Suprapubic skin (tissue), 4 donors: ENCODE data around the gene TOR4A. TPM values are rescaled to one million over a fixed set of nuclear protein-coding genes. Genes with fewer than 3 reads are reported as not detected.

Experiments
- DNase-seq, 2 donors: peaks; one replicate each; pipeline ENCODE4 v3.0.0-alpha.2; 2019; ENCODE audit warnings: low spot score in 2 of 2
- H3K27ac ChIP-seq: fragments of 200-600 bp; sonication (generic); one replicate; pipeline ENCODE4 v1.5.1; 2019
- H3K27me3 ChIP-seq: fragments of 200-600 bp; sonication (generic); one replicate; pipeline ENCODE4 v1.5.1; 2019
- H3K36me3 ChIP-seq: fragments of 200-600 bp; sonication (generic); one replicate; pipeline ENCODE4 v1.5.1; 2019
- H3K4me1 ChIP-seq: fragments of 200-600 bp; sonication (generic); one replicate; pipeline ENCODE4 v1.5.1; 2019
- H3K4me3 ChIP-seq: fragments of 200-600 bp; sonication (generic); one replicate; pipeline ENCODE4 v1.5.1; 2019; ENCODE audit warnings: mild to moderate bottlenecking
- H3K9me3 ChIP-seq: fragments of 200-600 bp; sonication (generic); one replicate; pipeline ENCODE4 v1.5.1; 2019
- CTCF ChIP-seq, 2 donors: fragments of 200-600 bp in 1 of 2; fragments of 450-650 bp in 1 of 2; sonication (generic) in 1 of 2; IDR thresholded peaks; one replicate each; pipeline ENCODE4 v1.5.1; 2016 to 2019; ENCODE audit warnings: antibody characterized with exemption in 2 of 2, mild to moderate bottlenecking in 1 of 2, moderate library complexity in 1 of 2
- EP300 ChIP-seq: sonication (generic); formaldehyde crosslinking; IDR thresholded peaks from one replicate; pipeline ENCODE4 v1.6.1; 2017; ENCODE audit warnings: antibody characterized with exemption
- POLR2A ChIP-seq, 2 donors: fragments of 450-650 bp; IDR thresholded peaks; one replicate each; pipeline ENCODE4 v1.6.1; 2017; ENCODE audit warnings: antibody characterized with exemption in 2 of 2, mild to moderate bottlenecking in 2 of 2, moderate library complexity in 2 of 2
- POLR2AphosphoS5 ChIP-seq, 3 donors: sonication (generic); formaldehyde crosslinking; IDR thresholded peaks; one replicate each; pipeline ENCODE4 v1.6.1; 2017; ENCODE audit warnings: antibody characterized with exemption in 3 of 3
- WGBS: methylation state at CpG from one replicate; pipeline ENCODE4 v1.1.5; 2018; 5-methylcytosine and 5-hydroxymethylcytosine counted together
- total RNA-seq, 4 donors: library from RNA; depleted of rRNA; stranded (reverse); fragments of >200 nt; gene quantifications; one replicate each; pipeline ENCODE4 v1.1.0, GENCODE V29; 2016

The TOR4A gene
- total RNA-seq, 4 donors from 2014 or later = 3.5 to 9.2 (median 4.4) TPM

DNA sequence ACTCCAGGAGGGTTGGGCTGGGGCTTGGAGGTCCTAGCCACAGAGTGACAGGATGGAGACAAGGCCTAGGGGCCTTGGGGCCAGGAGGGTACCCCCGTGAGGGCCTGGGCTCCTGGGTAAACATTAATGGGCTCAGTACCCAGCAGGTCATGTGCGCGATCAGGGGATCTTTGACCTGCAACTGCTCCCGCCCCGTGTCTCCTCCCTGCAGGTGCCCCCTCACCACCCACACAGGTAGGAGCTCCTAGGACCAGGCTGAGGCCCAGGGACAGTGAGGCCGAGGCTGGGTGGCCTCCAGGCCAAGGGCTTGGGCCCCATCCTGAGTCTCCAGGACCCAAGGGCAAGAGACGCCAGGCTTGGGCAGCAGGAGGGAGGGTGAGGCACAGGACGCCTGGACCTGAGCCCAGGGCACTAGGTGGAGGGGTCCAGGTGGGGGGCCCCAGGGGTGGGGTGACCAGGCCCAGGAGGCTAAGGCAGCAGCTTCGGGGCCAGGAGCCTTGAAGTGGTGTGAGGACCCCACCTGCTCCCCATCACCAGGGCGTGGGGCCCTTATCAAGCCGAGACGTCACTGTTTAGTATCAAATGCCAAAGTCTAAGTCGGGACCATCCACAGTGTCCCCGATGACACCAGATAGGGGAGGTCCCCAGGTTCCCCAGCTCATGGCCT lies 46.7 kb upstream of the TOR4A start, which contains the start of gene SLC34A3:
Gene SLC34A3 (plus strand): TSS at position 197 of the 667 bp plus-strand sequence. CDS start 802 bp downstream, outside the sequence.
- Histone ChIP-seq H3K4me1 (peaks cover 21% of the 10 kb centered on the region), H3K27ac (no peak within 1 kb of the TSS), H3K9me3 (no peaks in the 10 kb centered on the region), H3K4me3 (no peak within 1 kb of the TSS), H3K36me3 (no peaks in the 10 kb centered on the region), H3K27me3 (peaks cover 78% of the 10 kb centered on the region)
- DNase-seq = no peak
- WGBS = no CpG with 5 or more reads among the region's 14 CpGs
- TF ChIP-seq EP300 (no peak), CTCF (IDR thresholded peaks at IDR 0.05) (no peak), POLR2A (IDR thresholded peaks at IDR 0.05) (no peak), POLR2AphosphoS5 (IDR thresholded peaks at IDR 0.05) (no peak)

DNA sequence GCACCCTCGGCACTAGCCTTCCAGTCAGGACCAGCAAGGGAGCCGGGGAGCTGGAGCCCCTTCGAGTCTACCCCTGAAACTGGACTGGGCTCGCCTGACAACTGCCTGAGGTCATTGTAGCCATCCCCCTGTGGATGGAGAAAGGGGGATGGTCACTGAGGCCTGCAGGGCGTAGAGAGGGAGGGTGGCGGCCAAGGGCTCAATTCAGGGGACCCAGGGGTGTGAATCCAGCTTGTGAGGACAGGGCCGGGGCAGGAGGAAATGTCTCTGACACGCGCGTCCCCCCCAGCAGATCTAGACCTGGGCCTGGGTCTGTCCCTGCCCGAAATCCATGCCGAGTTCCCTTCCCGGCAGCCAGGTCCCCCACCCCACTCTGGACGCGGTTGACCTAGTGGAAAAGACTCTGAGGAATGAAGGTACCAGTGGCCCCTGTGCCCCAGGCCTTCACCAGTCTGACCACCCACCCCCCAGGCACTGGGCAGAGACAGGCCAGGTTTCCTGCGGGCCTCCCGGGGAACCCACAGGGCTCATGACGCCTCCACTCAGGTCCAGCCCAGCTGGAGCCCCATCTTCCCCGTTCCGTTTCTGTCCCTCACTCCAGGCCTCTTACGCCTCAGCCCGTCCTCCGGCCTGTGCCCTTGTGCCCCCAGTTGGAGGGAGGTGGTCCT lies 46.0 kb upstream of the TOR4A start:
- Histone ChIP-seq H3K4me3 (no peak overlapping the region), H3K4me1 (peaks cover 22% of the 10 kb centered on the region), H3K27me3 (peaks cover 80% of the 10 kb centered on the region), H3K9me3 (no peaks in the 10 kb centered on the region), H3K36me3 (no peaks in the 10 kb centered on the region), H3K27ac (no peak overlapping the region)
- WGBS = 76% methylated on average over 19 of the region's 23 CpGs
- no peak for DNase-seq
- TF ChIP-seq EP300 = no peak
- TF ChIP-seq POLR2A (IDR thresholded peaks at IDR 0.05) = no peak
- TF ChIP-seq POLR2AphosphoS5 (IDR thresholded peaks at IDR 0.05) = no peak
- no peak for TF ChIP-seq CTCF (IDR thresholded peaks at IDR 0.05)

GRCh38 chr9:137232101-137232500 lies 45.4 kb upstream of the TOR4A start:
- Histone ChIP-seq H3K4me3 (no peak overlapping the region), H3K36me3 (no peaks in the 10 kb centered on the region), H3K9me3 (no peaks in the 10 kb centered on the region), H3K27ac (no peak overlapping the region), H3K4me1 (peaks cover 22% of the 10 kb centered on the region), H3K27me3 (peaks cover 80% of the 10 kb centered on the region)
- no peak for DNase-seq
- 57% methylated on average over 10 of the region's 10 CpGs for WGBS
- no peak for TF ChIP-seq EP300
- TF ChIP-seq POLR2A (IDR thresholded peaks at IDR 0.05) = no peak
- no peak for TF ChIP-seq CTCF (IDR thresholded peaks at IDR 0.05)
- no peak for TF ChIP-seq POLR2AphosphoS5 (IDR thresholded peaks at IDR 0.05)

DNA sequence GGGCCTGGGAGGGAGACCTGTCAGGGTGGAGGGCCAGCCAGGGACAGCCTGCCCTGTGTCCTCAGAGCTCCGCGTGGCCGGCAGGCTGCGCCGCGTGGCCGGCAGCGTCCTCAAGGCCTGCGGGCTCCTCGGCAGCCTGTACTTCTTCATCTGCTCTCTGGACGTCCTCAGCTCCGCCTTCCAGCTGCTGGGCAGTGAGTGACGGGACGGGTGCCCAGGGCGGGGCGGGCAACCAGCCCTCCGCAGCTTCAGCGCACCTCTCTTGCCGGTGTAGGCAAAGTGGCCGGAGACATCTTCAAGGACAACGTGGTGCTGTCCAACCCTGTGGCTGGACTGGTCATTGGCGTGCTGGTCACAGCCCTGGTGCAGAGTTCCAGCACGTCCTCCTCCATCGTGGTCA lies 45.0 kb upstream of the TOR4A start:
- Histone ChIP-seq H3K4me3 (no peak overlapping the region), H3K27me3 (peaks cover 80% of the 10 kb centered on the region), H3K36me3 (no peaks in the 10 kb centered on the region), H3K9me3 (no peaks in the 10 kb centered on the region), H3K4me1 (peaks cover 22% of the 10 kb centered on the region), H3K27ac (no peak overlapping the region)
- DNase-seq = no peak
- WGBS = 64% methylated on average over 16 of the region's 24 CpGs
- TF ChIP-seq EP300 (no peak), POLR2A (IDR thresholded peaks at IDR 0.05) (no peak), POLR2AphosphoS5 (IDR thresholded peaks at IDR 0.05) (no peak), CTCF (IDR thresholded peaks at IDR 0.05) (no peak)
